Stimulated activated CD8-positive, alpha-beta memory T cell treated with anti-CD3 and anti-CD28 coated beads, Interleukin-12 subunit alpha, Interleukin-12 subunit beta, amount 100 ng/mL, for 24 hours (primary cell): ENCODE data around the gene POMP.
"Not testable (repeated sequence)": the region's sequence is repeated elsewhere in the genome, so short reads cannot be mapped to it uniquely, and the experiment has no call there.

Experiments used
- DNase-seq: peaks from one replicate; pipeline ENCODE4 v3.0.0-alpha.2; 2020; ENCODE audit errors: extremely low read depth

POMP gene

GRCh38 chr13:28693605-28694491 is 34.9 kb downstream of the POMP start:
- DNase-seq = not testable (repeated sequence)

- no peak for DNase-seq
Observed at GRCh38 chr13:28697441-28697840, 38.5 kb downstream of the POMP start.

- no peak for DNase-seq
Observed at GRCh38 chr13:28699246-28699645, 40.3 kb downstream of the POMP start.

DNA sequence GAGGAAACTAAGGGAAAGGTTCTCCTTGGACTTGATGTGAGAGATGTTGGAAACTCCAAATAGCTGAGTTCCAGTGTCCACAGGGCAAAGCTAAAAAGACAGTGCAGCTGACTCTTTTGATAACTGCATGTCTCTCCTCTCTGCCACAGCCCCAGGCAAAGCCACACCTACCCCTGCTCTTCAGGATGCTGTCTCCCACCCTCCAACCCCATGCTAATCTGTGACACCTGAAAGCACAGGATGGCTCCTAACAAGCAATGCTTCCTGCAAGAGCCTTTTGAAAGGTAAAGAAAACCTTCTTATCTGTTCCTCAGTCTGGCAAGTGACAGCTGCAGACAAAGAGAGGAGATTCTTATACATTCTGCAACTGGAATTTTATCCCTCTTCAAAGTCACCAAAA is 45.4 kb downstream of the POMP start:
- DNase-seq = no peak

GRCh38 chr13:28704919-28705318 is 46.0 kb downstream of the POMP start:
- no peak for DNase-seq

- no peak for DNase-seq
Observed at GRCh38 chr13:28705461-28706083, 46.6 kb downstream of the POMP start.

DNA sequence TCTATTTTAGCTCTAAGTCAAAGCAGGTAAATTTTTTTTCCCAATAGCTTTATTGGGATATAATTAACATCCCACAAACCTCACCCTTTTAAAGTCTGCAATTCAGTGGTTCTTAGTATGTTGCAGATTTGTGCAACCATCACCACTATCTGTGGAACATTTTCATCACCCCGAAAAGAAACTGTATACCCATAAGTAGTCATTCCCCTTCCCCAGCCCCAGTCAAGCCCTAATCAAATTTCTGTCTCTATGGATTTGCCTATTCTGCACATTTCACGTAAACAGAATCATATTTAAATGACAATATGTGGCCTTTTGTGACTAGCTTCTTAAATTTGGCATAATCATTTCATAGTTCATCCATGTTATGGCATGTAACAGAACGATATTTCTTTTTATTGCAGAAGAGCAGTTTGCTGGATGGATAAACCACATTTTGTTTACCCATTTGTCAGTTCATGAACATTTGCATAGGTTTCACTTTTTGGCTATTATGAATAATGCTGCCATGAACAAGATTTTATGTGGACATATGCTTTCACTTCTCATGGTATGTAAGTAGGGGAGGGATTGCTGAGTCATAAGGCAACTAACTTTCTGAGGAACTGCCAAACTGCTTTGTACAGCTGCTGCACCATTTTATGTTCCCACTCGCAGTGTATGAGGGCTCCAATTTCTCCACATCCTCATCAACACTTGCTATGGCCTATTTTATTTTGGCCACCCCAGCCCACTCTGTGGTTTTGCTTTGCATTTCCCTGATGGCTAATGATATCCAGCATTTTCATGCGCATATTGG is 48.9 kb downstream of the POMP start:
- no peak for DNase-seq

DNA sequence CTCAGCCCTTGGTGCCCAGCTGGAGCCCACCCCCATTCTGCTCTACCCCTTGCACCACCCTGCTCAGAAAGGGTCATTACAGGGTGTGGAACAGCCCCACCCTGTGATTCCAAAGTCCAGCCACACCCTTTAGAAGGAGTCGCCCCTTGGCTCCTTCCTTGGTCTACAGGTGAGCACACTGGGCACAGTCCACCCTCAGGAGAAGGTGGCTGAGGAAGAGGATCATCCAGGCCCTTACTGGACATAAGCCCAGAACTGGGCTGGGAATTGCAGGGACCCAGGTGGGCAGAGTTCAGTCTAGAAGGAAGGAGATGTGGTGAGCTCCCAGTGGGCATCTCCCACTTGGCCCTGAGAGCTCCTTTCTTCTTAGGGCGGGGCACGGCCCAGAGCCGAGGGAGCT is 51.2 kb downstream of the POMP start:
- no peak for DNase-seq

DNA sequence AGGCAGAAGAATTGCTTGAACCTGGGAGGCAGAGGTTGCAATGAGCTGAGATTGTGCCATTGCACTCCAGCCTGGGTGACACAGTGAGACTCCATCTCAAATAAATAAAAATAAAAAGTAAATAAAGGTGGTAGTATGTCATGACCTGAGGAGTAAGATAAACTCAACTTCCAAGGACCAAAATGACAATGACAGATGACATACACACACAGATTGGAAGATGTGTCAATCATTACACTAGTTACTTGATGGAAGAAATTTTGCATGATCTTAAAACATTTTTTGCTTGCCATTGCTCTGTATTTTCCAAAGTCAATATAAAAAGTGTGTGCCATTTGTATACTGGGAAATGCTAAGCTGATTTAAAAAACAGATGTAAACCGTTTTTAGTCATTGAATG is 55.7 kb downstream of the POMP start:
- no peak for DNase-seq

DNA sequence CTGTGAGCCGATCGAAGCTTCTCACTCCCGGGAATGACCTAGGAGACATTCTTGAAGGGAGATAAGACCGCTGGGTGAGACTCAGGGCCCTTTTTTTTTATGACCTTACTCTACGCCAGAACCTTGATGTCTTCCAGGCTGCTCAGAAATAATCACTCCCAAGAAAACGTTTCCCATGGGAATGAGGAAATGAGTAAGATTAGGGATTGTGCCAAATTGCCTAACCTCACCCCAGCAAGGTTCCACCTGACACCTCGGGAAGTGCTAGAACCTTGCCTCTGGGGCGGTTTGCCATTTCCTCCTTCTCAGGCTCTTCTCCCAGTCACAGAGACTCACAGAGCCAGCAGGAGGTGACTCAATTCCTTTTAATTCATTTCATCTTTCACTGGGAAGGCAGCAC is 57.6 kb downstream of the POMP start:
- DNase-seq = no peak

DNA sequence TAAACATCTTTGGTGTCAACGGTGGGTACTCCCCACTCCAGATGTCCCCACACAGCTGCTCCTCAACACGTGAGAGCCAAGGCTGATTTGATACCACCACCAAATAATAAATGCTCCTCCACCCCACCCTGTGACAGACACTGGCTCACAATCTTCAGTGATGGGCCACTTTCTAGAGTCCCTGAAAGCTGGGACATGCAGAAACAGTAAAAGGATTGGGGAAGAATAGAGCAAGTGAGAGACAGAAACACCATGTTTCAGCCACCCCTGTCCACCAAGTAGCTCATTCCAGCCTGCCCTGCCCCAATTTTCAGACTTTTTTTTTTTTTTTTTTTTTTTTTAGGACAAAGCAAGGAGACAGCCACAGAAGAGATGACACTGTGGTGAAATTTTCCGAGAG is 58.2 kb downstream of the POMP start:
- DNase-seq = no peak

- DNase-seq = no peak
Observed at GRCh38 chr13:28718196-28718542, 59.2 kb downstream of the POMP start.

DNA sequence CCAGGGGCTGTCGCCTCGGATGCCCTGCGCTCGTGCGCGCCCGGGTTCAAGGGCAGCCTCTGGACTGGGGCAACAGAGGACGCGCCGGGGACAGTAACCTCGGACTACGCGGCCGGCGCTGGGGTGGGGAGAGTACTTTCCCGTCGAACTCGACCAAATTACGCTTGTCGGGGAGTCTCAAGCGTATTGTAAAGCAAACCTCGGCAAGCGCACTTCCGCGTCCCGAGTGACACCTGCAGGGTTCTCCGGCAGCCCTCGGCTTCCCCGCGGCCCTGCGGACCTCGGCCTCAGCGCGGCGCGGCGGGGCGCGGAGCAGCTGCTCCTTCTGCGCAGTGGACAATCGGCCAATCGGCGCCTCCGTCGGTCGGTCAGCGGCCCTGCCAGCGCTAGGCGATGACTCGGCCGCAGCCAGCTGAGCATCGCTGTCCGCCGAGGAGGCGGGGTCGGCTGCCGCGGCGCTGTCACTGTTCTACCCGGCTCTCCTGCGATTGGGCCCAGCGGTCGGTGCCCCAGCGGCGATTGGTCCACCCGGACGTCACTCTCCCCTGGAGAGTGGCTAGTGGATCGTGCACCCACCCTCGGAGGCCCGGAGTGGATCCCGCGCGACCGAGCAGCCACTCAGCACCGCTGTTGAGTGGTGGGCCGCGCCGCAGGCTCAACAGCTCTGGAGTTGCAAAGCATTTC is 59.8 kb downstream of the POMP start, which contains the start of gene SLC46A3:
Gene SLC46A3 (minus strand): TSS at position 428 of the 684 bp plus-strand sequence. CDS start 972 bp downstream, outside the sequence.
- DNase-seq = peak; percentile 88

GRCh38 chr13:28719227-28720055 is 60.5 kb downstream of the POMP start:
- no peak for DNase-seq

DNA sequence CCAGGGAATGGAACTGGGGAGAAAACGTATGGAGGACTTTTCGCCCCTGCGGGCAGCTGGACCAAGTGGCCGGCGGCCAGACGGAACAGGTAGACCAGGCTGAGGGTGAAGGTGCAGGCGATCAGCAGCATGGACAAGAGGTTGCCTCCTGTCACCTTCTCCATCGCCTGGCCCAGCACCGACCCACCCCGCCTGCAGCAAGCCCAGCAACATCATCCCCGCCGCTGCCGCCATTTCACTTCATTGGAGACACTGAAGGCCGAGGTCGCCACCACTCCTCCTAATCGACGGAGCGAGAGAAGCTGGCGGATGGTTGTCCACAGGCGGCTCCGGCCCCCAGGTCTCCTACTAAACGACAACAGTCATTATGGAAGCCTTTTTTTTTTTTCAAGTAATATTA is 64.9 kb downstream of the POMP start:
- no peak for DNase-seq

DNA sequence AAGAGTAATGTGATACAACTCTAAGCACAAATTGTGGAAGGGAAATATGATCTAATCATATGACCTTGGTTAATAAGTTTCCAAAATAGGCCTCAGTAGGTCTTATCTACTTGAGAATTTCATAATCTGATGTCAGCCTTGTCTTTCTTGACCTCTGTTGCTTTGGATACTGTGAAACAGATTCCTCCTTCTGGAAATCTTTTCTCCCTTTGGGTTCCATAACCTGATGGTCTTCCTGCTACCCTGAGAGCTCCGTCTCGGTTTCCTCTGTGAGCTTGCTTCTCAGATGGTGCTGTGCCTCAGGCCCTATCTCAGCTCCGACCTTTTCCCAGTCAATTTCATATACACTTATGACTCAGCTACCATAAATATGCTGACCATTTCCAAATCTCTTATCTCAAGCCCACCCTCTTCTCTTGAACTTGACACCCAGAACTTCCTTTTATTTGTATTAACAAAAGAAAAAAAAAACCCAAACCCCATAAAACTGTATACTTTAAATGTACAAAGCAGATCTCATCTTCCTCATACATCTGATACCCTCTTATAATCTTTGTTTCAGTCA is 66.2 kb downstream of the POMP start:
- no peak for DNase-seq
